Neural progenitor cell (in vitro differentiated cells): ENCODE measurements around the gene TAF7L. TPM values are rescaled to one million over a fixed set of nuclear protein-coding genes. Genes with fewer than 3 reads are reported as not detected.
"Not testable (repeated sequence)": the region's sequence is repeated elsewhere in the genome, so short reads cannot be mapped to it uniquely, and the experiment has no call there.

Experiments
- DNase-seq: peaks from one replicate; pipeline ENCODE4 v3.0.0-alpha.2; 2016; ENCODE audit warnings: low spot score
- H2AFZ ChIP-seq: fragments of 200-600 bp; sonication (generic); replicated peaks from 2 replicates; pipeline ENCODE4 v1.6.1; 2016; ENCODE audit warnings: antibody characterized with exemption
- H3F3A ChIP-seq: fragments of 200-600 bp; sonication (generic); 2 replicates; pipeline ENCODE4 v1.6.1; 2016; ENCODE audit warnings: antibody characterized with exemption, low read depth
- H3K27ac ChIP-seq: fragments of 200-600 bp; sonication (generic); 2 replicates; pipeline ENCODE4 v1.5.1; 2016; ENCODE audit warnings: mild to moderate bottlenecking
- H3K27me3 ChIP-seq: fragments of 200-600 bp; sonication (generic); 2 replicates; pipeline ENCODE4 v1.6.1; 2016; ENCODE audit warnings: mild to moderate bottlenecking, moderate library complexity
- H3K36me3 ChIP-seq: fragments of 200-600 bp; sonication (generic); 2 replicates; pipeline ENCODE4 v1.5.1; 2016
- H3K4me1 ChIP-seq: fragments of 200-600 bp; sonication (generic); 2 replicates; pipeline ENCODE4 v1.6.1; 2016; ENCODE audit warnings: mixed run types
- H3K4me2 ChIP-seq: fragments of 200-600 bp; sonication (generic); 2 replicates; pipeline ENCODE4 v1.6.1; 2016
- H3K4me3 ChIP-seq: fragments of 200-600 bp; sonication (generic); 2 replicates; pipeline ENCODE4 v1.5.1; 2016
- H3K79me2 ChIP-seq: fragments of 200-600 bp; sonication (generic); 2 replicates; pipeline ENCODE4 v1.6.1; 2016; ENCODE audit warnings: low read depth
- H3K9ac ChIP-seq: fragments of 200-600 bp; sonication (generic); 2 replicates; pipeline ENCODE4 v1.6.1; 2016
- H3K9me3 ChIP-seq: fragments of 200-600 bp; sonication (generic); 2 replicates; pipeline ENCODE4 v1.5.1; 2016; ENCODE audit warnings: low read depth
- H4K20me1 ChIP-seq: fragments of 200-600 bp; sonication (generic); 2 replicates; pipeline ENCODE4 v1.6.1; 2016; ENCODE audit warnings: low read depth
- H3K27ac Mint-ChIP-seq: 3 replicates; pipeline ENCODE4 v1.8.0; 2021; ENCODE audit warnings: mixed read lengths
- H3K27me3 Mint-ChIP-seq: 2 replicates; pipeline ENCODE4 v1.8.0; 2022; ENCODE audit warnings: low read depth, mild to moderate bottlenecking, inconsistent platforms, moderate library complexity, mixed read lengths; ENCODE audit not compliant: insufficient read depth
- H3K36me3 Mint-ChIP-seq: 3 replicates; pipeline ENCODE4 v1.8.0; 2021; ENCODE audit warnings: mixed read lengths
- H3K4me1 Mint-ChIP-seq: 3 replicates; pipeline ENCODE4 v1.8.0; 2021; ENCODE audit warnings: mixed read lengths
- H3K4me3 Mint-ChIP-seq: 3 replicates; pipeline ENCODE4 v1.8.0; 2021; ENCODE audit warnings: mild to moderate bottlenecking, moderate library complexity, mixed read lengths
- H3K9me3 Mint-ChIP-seq: 3 replicates; pipeline ENCODE4 v1.8.0; 2020; ENCODE audit warnings: mixed read lengths
- CTCF ChIP-seq: fragments of 200-600 bp; sonication (generic); IDR thresholded peaks from 2 replicates; pipeline ENCODE4 v1.5.1; 2017; ENCODE audit warnings: antibody characterized with exemption, mild to moderate bottlenecking
- EZH2 ChIP-seq: fragments of 200-600 bp; sonication (generic); IDR thresholded peaks from 2 replicates; pipeline ENCODE4 v1.6.1; 2017; ENCODE audit warnings: antibody characterized with exemption, mild to moderate bottlenecking, moderate library complexity
- EZH2phosphoT487 ChIP-seq: fragments of 200-600 bp; sonication (generic); IDR thresholded peaks from 2 replicates; pipeline ENCODE4 v1.6.1; 2017; ENCODE audit warnings: antibody characterized with exemption
- total RNA-seq: library from RNA; depleted of rRNA; stranded (reverse); fragments of >200 nt; gene quantifications from 2 replicates; pipeline ENCODE4 v1.2.3, GENCODE V29; 2015; ENCODE audit warnings: low replicate concordance

Gene TAF7L
- total RNA-seq, 1 donor from 2014 or later: not detected

GRCh38 chrX:101303790-101304189 is 12.7 kb upstream of the TAF7L start:
- peaks cover 5% of the 10 kb centered on the region for H3K27me3 Mint-ChIP-seq
- Histone ChIP-seq H3K36me3 (no peaks in the 10 kb centered on the region), H3F3A (no peaks in the 10 kb centered on the region), H4K20me1 (no peaks in the 10 kb centered on the region), H3K4me3 (no peak overlapping the region), H3K9me3 (no peaks in the 10 kb centered on the region), H3K9ac (no peak overlapping the region), H3K27ac (no peak overlapping the region), H3K79me2 (no peaks in the 10 kb centered on the region), H2AFZ (no peak overlapping the region), H3K27me3 (no peaks in the 10 kb centered on the region), H3K4me1 (no peaks in the 10 kb centered on the region), H3K4me2 (no peak overlapping the region)
- H3K36me3 Mint-ChIP-seq: no peaks in the 10 kb centered on the region
- no peak for DNase-seq
- no peak overlapping the region for H3K4me3 Mint-ChIP-seq
- H3K27ac Mint-ChIP-seq: no peak overlapping the region
- TF ChIP-seq EZH2phosphoT487 (no peak), EZH2 (no peak), CTCF (no peak)
- no peaks in the 10 kb centered on the region for H3K4me1 Mint-ChIP-seq
- peaks cover 12% of the 10 kb centered on the region for H3K9me3 Mint-ChIP-seq

GRCh38 chrX:101295603-101296002 is 4.5 kb upstream of the TAF7L start:
- not testable (repeated sequence) for H3K36me3 Mint-ChIP-seq, H3K9me3 Mint-ChIP-seq, H3K4me1 ChIP-seq, H3K4me3 ChIP-seq, H3K36me3 ChIP-seq, H3K9me3 ChIP-seq, H4K20me1 ChIP-seq, H3F3A ChIP-seq, H3K27me3 Mint-ChIP-seq, DNase-seq, H3K9ac ChIP-seq, H3K27ac Mint-ChIP-seq, H3K79me2 ChIP-seq, H2AFZ ChIP-seq, H3K27ac ChIP-seq, H3K4me2 ChIP-seq, H3K4me3 Mint-ChIP-seq, H3K27me3 ChIP-seq, H3K4me1 Mint-ChIP-seq

GRCh38 chrX:101287402-101287801 is 3.7 kb downstream of the TAF7L start:
- H3K27ac ChIP-seq: no peak overlapping the region
- Mint-ChIP-seq H3K9me3 (peaks cover 5% of the 10 kb centered on the region), H3K27me3 (no peaks in the 10 kb centered on the region), H3K27ac (no peak overlapping the region), H3K36me3 (peaks cover 1% of the 10 kb centered on the region), H3K4me3 (no peak overlapping the region), H3K4me1 (no peaks in the 10 kb centered on the region)
- H3K79me2 ChIP-seq: no peaks in the 10 kb centered on the region
- no peaks in the 10 kb centered on the region for H4K20me1 ChIP-seq
- H3F3A ChIP-seq: no peaks in the 10 kb centered on the region
- H3K36me3 ChIP-seq: no peaks in the 10 kb centered on the region
- H3K4me3 ChIP-seq: no peak overlapping the region
- H3K9me3 ChIP-seq: no peaks in the 10 kb centered on the region
- no peak overlapping the region for H2AFZ ChIP-seq
- no peaks in the 10 kb centered on the region for H3K4me1 ChIP-seq
- peak; percentile 46 for DNase-seq
- TF ChIP-seq EZH2 (no peak), CTCF (peak; percentile 64)
- H3K27me3 ChIP-seq: no peaks in the 10 kb centered on the region
- H3K4me2 ChIP-seq: no peak overlapping the region
- no peak overlapping the region for H3K9ac ChIP-seq

GRCh38 chrX:101276238-101276637 is 14.9 kb downstream of the TAF7L start:
- no peaks in the 10 kb centered on the region for H3K27me3 Mint-ChIP-seq
- no peak overlapping the region for H2AFZ ChIP-seq

More at GRCh38 chrX:101276238-101276637, 14.9 kb downstream of the TAF7L start:
- no peak overlapping the region for H3K4me3 ChIP-seq
- no peaks in the 10 kb centered on the region for H4K20me1 ChIP-seq
- no peaks in the 10 kb centered on the region for H3F3A ChIP-seq
- no peaks in the 10 kb centered on the region for H3K79me2 ChIP-seq
- Mint-ChIP-seq H3K27ac (no peak overlapping the region), H3K9me3 (no peaks in the 10 kb centered on the region), H3K4me1 (no peaks in the 10 kb centered on the region), H3K36me3 (no peaks in the 10 kb centered on the region), H3K4me3 (no peak overlapping the region)
- H3K27ac ChIP-seq: no peak overlapping the region
- no peak overlapping the region for H3K9ac ChIP-seq
- no peak for DNase-seq
- H3K27me3 ChIP-seq: no peaks in the 10 kb centered on the region
- TF ChIP-seq EZH2 (no peak), EZH2phosphoT487 (no peak), CTCF (no peak)
- no peaks in the 10 kb centered on the region for H3K4me1 ChIP-seq
- H3K9me3 ChIP-seq: peaks cover 7% of the 10 kb centered on the region
- no peaks in the 10 kb centered on the region for H3K36me3 ChIP-seq
- no peak overlapping the region for H3K4me2 ChIP-seq
